ENCODE results near the gene RNU6-7.

RNU6-7 gene

GRCh38 chr14:32225378-32225920, 23.6 kb downstream of the RNU6-7 start:
- Histone ChIP-seq H3K27ac (ENCODE audit: low read depth, low read length) (no peak overlapping the region), H3K9me3 (ENCODE audit: control insufficient read depth in 1 of 2, low read length in 2 of 2) (no peaks in the 10 kb centered on the region), H3K27me3 (ENCODE audit: control insufficient read depth in 1 of 2, insufficient read depth in 2 of 2, low read length in 2 of 2) (no peaks in the 10 kb centered on the region), H3K36me3 (ENCODE audit: control insufficient read depth in 1 of 2, insufficient read depth in 2 of 2, low read length in 2 of 2) (no peaks in the 10 kb centered on the region), H3K9ac (ENCODE audit: low read depth in 1 of 2, low read length in 2 of 2) (no peak overlapping the region), H3K4me3 (ENCODE audit: low read depth in 1 of 2, low read length in 2 of 2) (no peak overlapping the region), H3K4me1 (ENCODE audit: control insufficient read depth in 1 of 2, insufficient read depth in 2 of 2, low read length in 2 of 2) (peaks cover 0 to 22% of the 10 kb centered on the region in 2 donors)

DNA sequence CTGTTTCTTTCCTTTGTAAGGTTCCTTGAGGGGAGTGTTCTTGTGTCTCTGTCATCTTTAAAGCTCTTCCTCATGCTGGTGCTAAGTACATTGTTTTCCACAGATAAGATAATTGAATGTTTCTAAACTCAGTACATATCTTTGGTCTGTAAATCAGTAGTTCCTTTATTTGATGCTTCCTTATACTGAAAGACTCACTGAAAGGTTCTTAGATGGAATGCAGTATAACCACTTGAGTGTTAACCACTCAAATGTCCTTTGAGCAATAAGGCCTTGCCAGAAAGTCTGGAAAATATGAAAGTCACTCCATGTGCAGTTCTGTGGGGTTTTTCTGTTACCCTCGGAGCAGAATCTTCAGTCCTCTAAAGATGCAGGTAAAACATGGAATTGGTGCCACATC, 24.2 kb downstream of the RNU6-7 start:
- H3K27me3 ChIP-seq (ENCODE audit: control insufficient read depth in 1 of 2, insufficient read depth in 2 of 2, low read length in 2 of 2), result no peaks in the 10 kb centered on the region
- H3K9me3 ChIP-seq (ENCODE audit: control insufficient read depth in 1 of 2, low read length in 2 of 2), result no peaks in the 10 kb centered on the region
- peaks cover 0 to 22% of the 10 kb centered on the region in 2 donors for H3K4me1 ChIP-seq (ENCODE audit: control insufficient read depth in 1 of 2, insufficient read depth in 2 of 2, low read length in 2 of 2)
- H3K4me3 ChIP-seq (ENCODE audit: low read depth in 1 of 2, low read length in 2 of 2), result no peak overlapping the region
- H3K9ac ChIP-seq (ENCODE audit: low read depth in 1 of 2, low read length in 2 of 2), result no peak overlapping the region
- H3K27ac ChIP-seq (ENCODE audit: low read depth, low read length), result no peak overlapping the region
- no peaks in the 10 kb centered on the region for H3K36me3 ChIP-seq (ENCODE audit: control insufficient read depth in 1 of 2, insufficient read depth in 2 of 2, low read length in 2 of 2)

GRCh38 chr14:32230181-32230580, 28.3 kb downstream of the RNU6-7 start:
- no peak overlapping the region for H3K27ac ChIP-seq (ENCODE audit: low read depth, low read length)
- no peak overlapping the region for H3K9ac ChIP-seq (ENCODE audit: low read depth in 1 of 2, low read length in 2 of 2)
- peaks cover 14 to 36% of the 10 kb centered on the region in 2 donors for H3K4me1 ChIP-seq (ENCODE audit: control insufficient read depth in 1 of 2, insufficient read depth in 2 of 2, low read length in 2 of 2)
- H3K36me3 ChIP-seq (ENCODE audit: control insufficient read depth in 1 of 2, insufficient read depth in 2 of 2, low read length in 2 of 2), result no peaks in the 10 kb centered on the region
- no peaks in the 10 kb centered on the region for H3K9me3 ChIP-seq (ENCODE audit: control insufficient read depth in 1 of 2, low read length in 2 of 2)
- no peak overlapping the region for H3K4me3 ChIP-seq (ENCODE audit: low read depth in 1 of 2, low read length in 2 of 2)
- H3K27me3 ChIP-seq (ENCODE audit: control insufficient read depth in 1 of 2, insufficient read depth in 2 of 2, low read length in 2 of 2), result no peaks in the 10 kb centered on the region

GRCh38 chr14:32230695-32231280, 28.9 kb downstream of the RNU6-7 start:
- Histone ChIP-seq H3K4me3 (ENCODE audit: low read depth in 1 of 2, low read length in 2 of 2) (no peak overlapping the region), H3K9me3 (ENCODE audit: control insufficient read depth in 1 of 2, low read length in 2 of 2) (no peaks in the 10 kb centered on the region), H3K36me3 (ENCODE audit: control insufficient read depth in 1 of 2, insufficient read depth in 2 of 2, low read length in 2 of 2) (no peaks in the 10 kb centered on the region), H3K27ac (ENCODE audit: low read depth, low read length) (no peak overlapping the region), H3K4me1 (ENCODE audit: control insufficient read depth in 1 of 2, insufficient read depth in 2 of 2, low read length in 2 of 2) (peaks cover 14 to 30% of the 10 kb centered on the region in 2 donors), H3K9ac (ENCODE audit: low read depth in 1 of 2, low read length in 2 of 2) (no peak overlapping the region), H3K27me3 (ENCODE audit: control insufficient read depth in 1 of 2, insufficient read depth in 2 of 2, low read length in 2 of 2) (no peaks in the 10 kb centered on the region)

GRCh38 chr14:32232481-32232880, 30.6 kb downstream of the RNU6-7 start:
- H3K4me3 ChIP-seq (ENCODE audit: low read depth in 1 of 2, low read length in 2 of 2), result no peak overlapping the region
- no peaks in the 10 kb centered on the region for H3K27me3 ChIP-seq (ENCODE audit: control insufficient read depth in 1 of 2, insufficient read depth in 2 of 2, low read length in 2 of 2)
- H3K9ac ChIP-seq (ENCODE audit: low read depth in 1 of 2, low read length in 2 of 2), result no peak overlapping the region
- H3K9me3 ChIP-seq (ENCODE audit: control insufficient read depth in 1 of 2, low read length in 2 of 2), result no peaks in the 10 kb centered on the region
- H3K4me1 ChIP-seq (ENCODE audit: control insufficient read depth in 1 of 2, insufficient read depth in 2 of 2, low read length in 2 of 2), result peaks cover 14 to 25% of the 10 kb centered on the region in 2 donors
- H3K27ac ChIP-seq (ENCODE audit: low read depth, low read length), result no peak overlapping the region
- no peaks in the 10 kb centered on the region for H3K36me3 ChIP-seq (ENCODE audit: control insufficient read depth in 1 of 2, insufficient read depth in 2 of 2, low read length in 2 of 2)

DNA sequence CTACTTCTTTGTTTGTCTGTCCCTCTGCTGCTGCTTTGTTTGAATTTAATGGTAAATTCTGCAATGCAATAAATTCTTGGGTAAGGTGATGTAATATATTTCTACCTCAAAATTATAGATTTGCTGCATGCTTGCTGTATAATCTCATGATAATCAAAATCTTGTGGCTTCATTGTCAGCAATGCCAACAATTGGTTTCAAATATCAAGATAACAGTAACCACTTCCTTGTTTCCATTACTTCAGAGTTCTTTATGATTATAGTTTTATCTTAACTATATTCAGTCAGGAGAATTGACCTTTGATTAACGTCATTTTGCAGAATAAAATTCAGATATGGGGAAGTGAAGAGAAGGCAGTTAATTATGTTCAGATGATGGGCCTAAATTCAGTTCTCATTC, 31.4 kb downstream of the RNU6-7 start:
- Histone ChIP-seq H3K4me3 (ENCODE audit: low read depth in 1 of 2, low read length in 2 of 2) (no peak overlapping the region), H3K4me1 (ENCODE audit: control insufficient read depth in 1 of 2, insufficient read depth in 2 of 2, low read length in 2 of 2) (peaks cover 14 to 25% of the 10 kb centered on the region in 2 donors), H3K27ac (ENCODE audit: low read depth, low read length) (no peak overlapping the region), H3K27me3 (ENCODE audit: control insufficient read depth in 1 of 2, insufficient read depth in 2 of 2, low read length in 2 of 2) (no peaks in the 10 kb centered on the region), H3K9ac (ENCODE audit: low read depth in 1 of 2, low read length in 2 of 2) (no peak overlapping the region), H3K9me3 (ENCODE audit: control insufficient read depth in 1 of 2, low read length in 2 of 2) (no peaks in the 10 kb centered on the region), H3K36me3 (ENCODE audit: control insufficient read depth in 1 of 2, insufficient read depth in 2 of 2, low read length in 2 of 2) (no peaks in the 10 kb centered on the region)

- H3K4me1 ChIP-seq (ENCODE audit: control insufficient read depth in 1 of 2, insufficient read depth in 2 of 2, low read length in 2 of 2), result no peaks in the 10 kb centered on the region
- no peaks in the 10 kb centered on the region for H3K9me3 ChIP-seq (ENCODE audit: control insufficient read depth in 1 of 2, low read length in 2 of 2)
- H3K9ac ChIP-seq (ENCODE audit: low read depth in 1 of 2, low read length in 2 of 2), result no peak overlapping the region
- no peaks in the 10 kb centered on the region for H3K27me3 ChIP-seq (ENCODE audit: control insufficient read depth in 1 of 2, insufficient read depth in 2 of 2, low read length in 2 of 2)
- no peaks in the 10 kb centered on the region for H3K36me3 ChIP-seq (ENCODE audit: control insufficient read depth in 1 of 2, insufficient read depth in 2 of 2, low read length in 2 of 2)
- H3K4me3 ChIP-seq (ENCODE audit: low read depth in 1 of 2, low read length in 2 of 2), result no peak overlapping the region
- no peak overlapping the region for H3K27ac ChIP-seq (ENCODE audit: low read depth, low read length)
Observed at GRCh38 chr14:32244404-32244803, 42.6 kb downstream of the RNU6-7 start.

DNA sequence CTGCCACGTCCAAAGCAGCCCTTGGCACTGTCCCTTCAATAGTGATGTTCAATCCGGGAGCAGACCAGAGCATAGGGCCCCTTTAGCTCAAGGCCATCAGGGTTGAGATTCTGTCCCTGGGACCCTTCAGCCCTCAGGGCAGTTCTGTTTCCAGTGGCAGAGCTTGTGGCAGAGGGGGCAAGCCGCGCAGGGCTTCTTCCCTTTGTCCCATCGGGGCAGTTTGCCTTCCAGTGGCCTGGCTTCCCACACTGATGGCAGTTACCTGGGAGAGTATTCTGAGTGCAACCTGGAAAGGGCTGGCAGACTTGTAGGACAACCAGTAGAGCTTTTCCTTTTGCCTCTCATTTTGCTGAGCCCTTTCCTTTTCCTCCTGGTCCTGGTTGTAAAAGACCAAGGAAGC, 44.9 kb downstream of the RNU6-7 start:
- Histone ChIP-seq H3K4me1 (ENCODE audit: control insufficient read depth in 1 of 2, insufficient read depth in 2 of 2, low read length in 2 of 2) (peaks cover under 1 to 6% of the 10 kb centered on the region in 2 donors), H3K27me3 (ENCODE audit: control insufficient read depth in 1 of 2, insufficient read depth in 2 of 2, low read length in 2 of 2) (no peaks in the 10 kb centered on the region), H3K9ac (ENCODE audit: low read depth in 1 of 2, low read length in 2 of 2) (no peak overlapping the region), H3K27ac (ENCODE audit: low read depth, low read length) (no peak overlapping the region), H3K4me3 (ENCODE audit: low read depth in 1 of 2, low read length in 2 of 2) (no peak overlapping the region), H3K9me3 (ENCODE audit: control insufficient read depth in 1 of 2, low read length in 2 of 2) (no peaks in the 10 kb centered on the region), H3K36me3 (ENCODE audit: control insufficient read depth in 1 of 2, insufficient read depth in 2 of 2, low read length in 2 of 2) (no peaks in the 10 kb centered on the region)

DNA sequence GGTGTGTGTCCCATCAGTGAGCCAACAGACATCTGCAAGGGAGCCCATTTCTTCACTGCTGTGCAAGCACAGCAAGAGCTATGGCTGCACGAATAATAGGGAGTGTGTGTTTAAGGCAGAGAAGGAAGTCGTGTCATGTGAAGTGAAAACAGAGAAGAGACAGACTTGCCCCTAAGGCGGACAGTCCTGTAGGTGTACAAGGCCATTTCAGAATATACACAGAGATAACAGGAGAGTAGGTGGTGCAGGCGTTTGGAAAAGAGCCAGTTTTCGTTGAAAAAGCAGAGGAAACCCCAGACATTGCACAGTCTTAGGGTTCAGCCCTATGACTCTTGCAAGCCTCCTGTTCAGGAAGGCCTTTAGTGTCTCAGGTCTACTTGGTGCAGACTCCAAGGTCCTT, 47.5 kb downstream of the RNU6-7 start:
- Histone ChIP-seq H3K4me3 (ENCODE audit: low read depth in 1 of 2, low read length in 2 of 2) (no peak overlapping the region), H3K9me3 (ENCODE audit: control insufficient read depth in 1 of 2, low read length in 2 of 2) (no peaks in the 10 kb centered on the region), H3K4me1 (ENCODE audit: control insufficient read depth in 1 of 2, insufficient read depth in 2 of 2, low read length in 2 of 2) (peaks cover 4 to 8% of the 10 kb centered on the region in 2 donors), H3K27ac (ENCODE audit: low read depth, low read length) (no peak overlapping the region), H3K27me3 (ENCODE audit: control insufficient read depth in 1 of 2, insufficient read depth in 2 of 2, low read length in 2 of 2) (no peaks in the 10 kb centered on the region), H3K36me3 (ENCODE audit: control insufficient read depth in 1 of 2, insufficient read depth in 2 of 2, low read length in 2 of 2) (no peaks in the 10 kb centered on the region), H3K9ac (ENCODE audit: low read depth in 1 of 2, low read length in 2 of 2) (no peak overlapping the region)

DNA sequence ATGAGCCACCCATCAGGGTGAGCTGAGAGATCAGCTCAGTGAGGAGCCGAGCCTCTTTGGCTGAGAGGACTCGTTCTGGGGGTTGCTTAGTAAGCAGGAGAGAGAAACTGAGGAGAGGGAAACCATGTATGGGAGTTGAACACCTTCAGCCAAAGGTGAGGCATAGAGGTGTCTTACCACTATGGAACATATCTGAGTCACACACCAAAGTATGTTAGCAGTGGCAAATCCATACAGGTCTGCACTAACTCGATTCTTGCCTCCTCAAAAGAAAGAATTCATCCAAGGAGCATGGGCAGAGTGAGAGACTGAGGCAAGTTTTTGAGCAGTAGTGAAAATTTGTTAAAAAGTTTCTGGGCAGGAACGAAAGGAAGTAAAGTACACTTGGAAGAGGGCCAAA, 47.9 kb downstream of the RNU6-7 start:
- no peak overlapping the region for H3K27ac ChIP-seq (ENCODE audit: low read depth, low read length)
- H3K9ac ChIP-seq (ENCODE audit: low read depth in 1 of 2, low read length in 2 of 2), result no peak overlapping the region
- no peaks in the 10 kb centered on the region for H3K27me3 ChIP-seq (ENCODE audit: control insufficient read depth in 1 of 2, insufficient read depth in 2 of 2, low read length in 2 of 2)
- H3K36me3 ChIP-seq (ENCODE audit: control insufficient read depth in 1 of 2, insufficient read depth in 2 of 2, low read length in 2 of 2), result no peaks in the 10 kb centered on the region
- no peak overlapping the region for H3K4me3 ChIP-seq (ENCODE audit: low read depth in 1 of 2, low read length in 2 of 2)
- H3K9me3 ChIP-seq (ENCODE audit: control insufficient read depth in 1 of 2, low read length in 2 of 2), result no peaks in the 10 kb centered on the region
- H3K4me1 ChIP-seq (ENCODE audit: control insufficient read depth in 1 of 2, insufficient read depth in 2 of 2, low read length in 2 of 2), result peaks cover 4 to 8% of the 10 kb centered on the region in 2 donors
